Nucleus accumbens (tissue), 56 donors: ENCODE results near the gene RRN3.
A peak's percentile ranks its signal among the peaks of the same experiment; 100 is the strongest.
"Not testable (repeated sequence)": the region's sequence is repeated elsewhere in the genome, so short reads cannot be mapped to it uniquely, and the experiment has no call there.

Experiments used
- DNase-seq, 56 donors: peaks; one replicate each; lab custom pipeline; 2025; lab: John Stamatoyannopoulos, UW

Gene RRN3

DNA sequence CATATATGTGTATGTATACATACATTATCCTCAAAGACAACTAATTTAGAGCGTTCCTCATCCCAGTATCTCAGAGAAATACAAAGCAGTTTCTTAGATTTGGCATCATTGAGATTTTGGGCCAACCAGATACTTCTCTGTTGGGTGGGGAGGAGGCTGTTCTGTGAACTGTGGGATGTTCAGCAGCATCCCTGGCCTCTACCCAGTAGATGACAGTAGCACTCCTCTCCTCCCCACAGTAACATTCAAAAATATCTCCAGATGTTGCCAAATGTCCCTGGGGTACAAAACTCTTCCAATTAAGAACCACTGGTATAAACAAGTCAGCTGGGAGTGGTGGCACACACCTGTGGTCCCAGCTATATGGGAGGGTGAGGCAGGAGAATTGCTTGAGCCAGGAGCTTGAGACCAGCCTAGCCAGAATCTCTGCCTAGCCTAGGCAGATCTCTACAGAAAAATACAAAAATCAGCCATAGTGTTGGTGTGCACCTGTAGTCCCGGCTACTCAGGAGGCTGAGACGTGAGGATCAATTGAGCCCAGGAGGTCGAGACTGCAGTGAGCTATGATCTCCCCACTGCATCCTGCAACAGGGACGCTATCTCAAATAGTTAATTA is 6.4 kb upstream of the RRN3 start:
- not testable (repeated sequence) for DNase-seq

DNA sequence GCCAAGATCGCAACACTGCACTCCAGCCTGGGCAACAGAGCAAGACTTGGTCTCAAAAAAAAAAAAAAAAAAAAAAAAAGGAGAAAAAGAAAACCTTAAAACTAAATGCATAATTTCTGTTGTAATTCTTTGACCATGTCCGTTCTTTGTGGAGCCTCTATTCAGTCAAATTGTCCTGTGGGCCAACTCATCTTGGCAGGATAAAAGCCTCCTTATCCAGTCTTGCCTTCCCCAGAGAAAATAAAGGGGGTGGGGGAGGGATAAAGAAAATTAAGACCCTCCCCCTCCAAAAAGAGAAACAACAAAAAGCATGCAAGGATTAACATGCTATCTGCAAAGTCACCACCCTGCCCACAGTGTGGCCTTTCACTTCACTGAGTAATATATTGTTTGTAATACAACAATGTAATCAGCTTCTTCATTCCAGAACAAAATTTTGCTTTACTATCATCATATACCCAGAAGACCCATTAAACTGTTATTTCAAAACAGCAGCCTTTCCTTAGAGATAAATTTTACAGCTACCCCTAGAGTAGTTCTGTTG is 5.4 kb upstream of the RRN3 start:
- not testable (repeated sequence) for DNase-seq

DNA sequence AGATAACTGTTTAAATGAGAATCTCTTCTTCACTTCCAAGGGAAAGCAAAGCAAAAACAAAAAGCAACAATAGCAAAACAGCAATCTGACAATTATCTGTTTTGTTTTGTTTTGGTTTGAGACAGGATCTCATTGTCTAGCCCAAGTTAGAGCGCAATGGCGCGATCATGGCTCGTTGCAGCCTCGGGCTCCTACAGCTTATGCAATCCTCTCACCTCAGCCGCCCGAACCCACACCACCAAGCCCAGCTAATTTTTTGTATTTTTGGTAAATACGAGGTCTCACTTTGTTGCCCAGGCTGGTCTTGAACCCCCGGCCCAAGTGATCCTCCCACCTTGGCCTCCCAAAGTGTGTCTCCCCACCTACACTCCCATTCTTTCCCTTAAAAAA is 2.5 kb upstream of the RRN3 start:
- DNase-seq: not testable (repeated sequence)

DNA sequence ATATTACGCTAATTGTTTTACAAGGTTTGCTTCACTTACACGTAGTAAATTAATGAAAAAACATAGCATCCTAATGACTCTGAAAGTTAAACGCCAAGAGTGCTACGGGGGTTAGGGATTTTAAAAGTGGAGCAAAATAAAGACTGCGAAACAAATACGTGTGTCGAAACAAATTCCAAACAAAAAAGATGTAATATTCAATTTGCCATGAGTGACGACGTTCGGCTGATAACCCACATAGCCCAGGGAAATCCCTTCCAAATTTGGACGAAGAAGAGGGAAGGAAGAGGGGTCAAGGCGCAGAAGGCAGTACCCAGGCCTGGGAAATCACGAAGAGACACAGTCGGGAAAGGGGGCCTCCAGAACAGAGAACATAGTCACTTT is 509 bp downstream of the RRN3 start:
- not testable (repeated sequence) for DNase-seq

DNA sequence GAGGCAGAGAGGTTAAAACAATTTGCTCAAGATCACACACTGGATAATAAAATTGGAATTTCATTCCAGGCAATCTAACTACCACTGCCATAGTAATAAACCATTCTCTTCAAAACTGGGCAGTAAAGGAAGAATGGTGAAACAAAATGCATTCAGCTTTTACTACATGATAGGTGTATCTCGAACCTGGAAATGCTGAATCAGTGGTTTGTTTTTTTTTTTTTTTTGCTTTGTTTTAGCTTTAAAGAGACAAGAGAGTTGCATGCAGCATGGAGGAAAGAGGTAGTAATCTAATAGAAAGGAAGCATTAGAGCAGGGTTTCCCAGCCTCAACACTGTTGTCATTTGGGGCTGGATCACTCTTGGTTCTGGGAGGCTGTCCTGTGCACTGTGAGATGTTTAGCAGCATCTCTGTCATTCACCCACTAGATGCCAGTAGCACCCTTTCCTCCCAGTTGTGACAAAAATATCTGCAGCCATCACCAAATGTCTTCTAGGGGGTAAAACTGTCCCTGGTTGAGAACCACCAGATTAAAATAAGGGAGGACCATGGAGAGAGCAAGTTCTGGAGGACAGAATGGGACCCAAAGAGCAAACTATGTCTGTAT is 3.3 kb downstream of the RRN3 start:
- not testable (repeated sequence) for DNase-seq

DNA sequence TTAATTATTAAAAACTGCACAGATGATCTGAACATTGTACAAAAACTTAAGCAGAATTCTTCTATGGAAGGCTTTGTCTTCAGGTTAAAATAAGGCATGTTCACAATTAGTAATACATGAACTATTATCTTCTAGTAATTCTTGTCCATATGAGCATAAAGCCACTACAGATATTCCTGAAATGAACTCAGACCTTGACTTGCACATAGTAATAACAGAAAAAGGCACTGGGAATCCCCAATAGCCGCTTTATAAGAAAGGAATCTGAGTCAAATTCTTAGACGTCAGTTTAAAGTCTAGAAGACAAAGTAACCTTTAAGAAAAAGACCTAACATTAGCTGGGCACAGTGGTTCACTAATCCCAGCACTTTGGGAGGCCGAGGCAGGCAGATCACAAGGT is 11.3 kb downstream of the RRN3 start:
- not testable (repeated sequence) for DNase-seq

DNA sequence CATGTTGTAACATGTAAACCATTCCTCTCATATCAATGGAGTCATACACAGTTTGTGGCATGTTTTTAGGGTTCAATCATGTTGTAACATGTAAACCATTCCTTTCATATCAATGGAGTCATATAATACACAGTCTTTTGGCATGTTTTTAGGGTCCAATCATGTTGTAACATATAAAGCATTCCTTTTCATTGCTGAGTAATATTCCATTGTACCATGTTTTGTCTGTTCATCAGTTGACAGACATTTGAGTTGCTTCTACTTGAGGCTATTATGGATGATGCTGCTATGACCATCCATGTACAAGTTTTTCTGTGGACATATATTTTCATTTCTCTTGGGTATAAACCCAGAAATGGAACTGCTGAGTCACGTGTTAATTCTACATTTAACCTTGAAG is 13.2 kb downstream of the RRN3 start:
- not testable (repeated sequence) for DNase-seq

DNA sequence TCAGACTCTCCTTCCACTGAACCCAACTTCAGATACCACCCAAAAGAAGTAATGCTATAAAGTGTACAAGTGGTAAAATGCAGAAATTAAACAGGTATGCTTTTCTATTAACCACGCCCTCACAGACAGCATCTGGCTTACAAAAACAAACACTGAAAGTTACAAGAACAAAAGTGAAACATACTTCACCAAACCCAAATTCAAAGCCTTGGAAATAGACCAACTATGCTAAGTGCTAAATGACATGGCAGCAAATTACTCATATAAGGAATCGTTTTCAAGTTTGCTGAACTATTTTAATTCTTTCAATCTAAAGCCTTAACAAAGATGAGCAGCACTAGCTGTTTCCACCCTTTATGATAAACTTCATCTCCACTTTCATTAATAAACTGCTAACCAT is 17.9 kb downstream of the RRN3 start:
- DNase-seq: not testable (repeated sequence)

DNA sequence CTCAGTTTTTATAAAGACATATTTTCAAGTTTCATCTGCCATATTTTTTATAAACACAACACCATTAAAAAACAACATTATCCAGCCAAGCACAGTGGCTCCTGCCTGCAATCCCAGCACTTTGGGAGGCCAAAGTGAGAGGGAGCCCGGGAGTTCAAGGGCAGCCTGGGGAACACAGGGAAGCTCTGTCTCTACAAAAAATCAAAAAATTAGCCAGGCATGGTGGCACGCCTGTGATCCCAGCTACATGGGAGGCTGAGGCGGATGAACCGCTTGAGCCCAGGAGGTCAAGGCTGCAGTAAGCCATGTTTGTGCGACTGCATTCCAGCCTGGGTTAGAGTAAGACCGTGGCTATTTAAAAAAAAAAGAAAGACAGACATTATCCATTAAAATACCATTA is 21.0 kb downstream of the RRN3 start:
- DNase-seq: no peak

DNA sequence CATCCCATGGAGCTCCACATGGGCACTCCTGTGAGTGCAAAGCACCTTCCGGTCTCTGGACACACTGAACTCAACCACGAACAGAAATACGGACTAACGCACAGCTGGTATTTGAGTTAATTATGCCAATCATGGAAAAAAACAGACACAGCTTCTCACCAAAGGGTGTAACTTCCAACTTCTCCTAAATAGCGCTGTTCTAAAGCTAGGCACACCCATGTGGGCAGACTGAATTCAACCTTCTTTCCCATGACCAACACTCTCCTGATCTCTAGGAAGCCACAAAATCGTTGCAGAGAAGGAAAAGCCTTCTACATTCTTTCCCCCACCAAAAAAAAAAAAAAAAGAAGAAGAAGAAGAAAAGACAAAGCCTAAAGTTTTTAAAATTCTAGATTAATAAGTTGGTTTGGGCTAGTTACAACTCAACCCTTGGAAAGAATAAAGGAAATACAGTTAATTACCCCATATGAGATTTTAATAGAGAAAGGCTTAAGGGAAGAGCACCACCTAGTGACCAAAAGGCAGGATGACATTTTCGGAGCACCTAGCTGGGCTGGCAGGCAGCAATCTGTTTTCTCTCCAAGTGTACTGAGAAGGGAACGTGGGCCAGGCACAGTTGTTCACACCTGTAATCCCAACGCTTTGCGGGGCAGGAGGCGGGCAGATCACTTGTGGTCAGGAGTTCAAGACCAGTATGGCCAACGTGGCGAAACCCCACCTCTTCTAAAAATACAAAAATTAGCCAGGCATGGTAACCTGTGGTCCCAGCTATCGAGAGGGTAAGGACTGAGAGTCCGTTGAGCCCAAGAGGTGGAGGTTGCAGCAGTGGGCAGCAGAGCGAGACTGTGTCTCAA is 21.9 kb downstream of the RRN3 start:
- DNase-seq: peak in 1 of 56 donors; percentile 5

DNA sequence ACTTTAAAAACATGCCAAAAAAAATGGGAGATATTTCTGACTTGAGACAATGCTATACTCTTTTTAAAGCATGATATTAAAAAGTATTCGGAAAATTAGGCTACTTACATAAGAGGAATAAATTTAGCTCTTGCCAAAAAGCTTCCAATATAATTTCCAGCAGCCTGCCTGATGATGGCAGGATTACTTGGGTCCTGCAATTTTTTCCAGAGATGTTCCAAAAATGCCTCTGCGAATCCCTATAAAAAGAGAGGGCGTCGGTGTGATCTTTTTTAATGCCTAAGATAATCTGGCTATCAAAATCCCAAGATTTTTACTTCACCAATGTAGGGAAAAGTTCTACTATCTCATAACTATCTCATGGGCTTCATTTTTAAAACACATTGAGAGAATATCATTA is 23.1 kb downstream of the RRN3 start:
- DNase-seq: peak in 2 of 56 donors; percentile 4 to 7

DNA sequence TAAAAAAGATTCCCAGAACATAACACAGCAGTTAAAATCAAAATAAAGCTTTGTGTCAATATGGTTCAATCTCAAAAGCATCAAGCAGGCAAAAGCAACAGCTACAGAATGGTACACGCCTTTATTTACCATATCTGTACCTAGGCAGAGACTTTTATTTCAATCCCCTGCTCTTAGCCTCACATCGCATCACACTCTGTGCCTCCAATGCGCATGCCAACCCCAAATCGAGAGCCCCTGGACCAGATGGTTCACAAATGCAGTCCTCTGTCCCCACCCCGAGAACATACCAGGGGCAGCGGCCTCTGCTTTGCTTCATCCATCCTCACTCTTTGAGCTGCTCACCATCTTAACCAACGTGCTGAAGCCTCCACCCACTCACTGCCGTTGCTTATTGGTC is 27.4 kb downstream of the RRN3 start:
- not testable (repeated sequence) for DNase-seq

DNA sequence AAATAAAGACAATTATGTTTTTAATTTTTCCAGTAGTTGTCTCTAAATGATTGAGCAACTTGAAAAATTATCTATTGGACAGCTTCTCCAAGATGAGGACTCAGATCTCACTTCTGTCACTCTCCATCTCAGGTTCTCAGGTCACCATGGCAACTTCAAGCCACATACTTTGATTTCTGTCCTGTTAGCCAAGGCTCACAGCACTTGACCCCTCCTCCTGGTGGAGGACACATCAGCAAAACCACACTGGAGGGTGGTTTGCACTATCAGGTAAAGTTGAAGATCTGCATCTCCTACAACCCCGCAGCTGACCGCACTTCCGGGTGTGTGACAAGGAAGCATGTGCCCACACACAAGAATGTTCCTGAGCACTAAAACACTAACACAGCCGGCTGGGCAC is 28.1 kb downstream of the RRN3 start:
- not testable (repeated sequence) for DNase-seq

DNA sequence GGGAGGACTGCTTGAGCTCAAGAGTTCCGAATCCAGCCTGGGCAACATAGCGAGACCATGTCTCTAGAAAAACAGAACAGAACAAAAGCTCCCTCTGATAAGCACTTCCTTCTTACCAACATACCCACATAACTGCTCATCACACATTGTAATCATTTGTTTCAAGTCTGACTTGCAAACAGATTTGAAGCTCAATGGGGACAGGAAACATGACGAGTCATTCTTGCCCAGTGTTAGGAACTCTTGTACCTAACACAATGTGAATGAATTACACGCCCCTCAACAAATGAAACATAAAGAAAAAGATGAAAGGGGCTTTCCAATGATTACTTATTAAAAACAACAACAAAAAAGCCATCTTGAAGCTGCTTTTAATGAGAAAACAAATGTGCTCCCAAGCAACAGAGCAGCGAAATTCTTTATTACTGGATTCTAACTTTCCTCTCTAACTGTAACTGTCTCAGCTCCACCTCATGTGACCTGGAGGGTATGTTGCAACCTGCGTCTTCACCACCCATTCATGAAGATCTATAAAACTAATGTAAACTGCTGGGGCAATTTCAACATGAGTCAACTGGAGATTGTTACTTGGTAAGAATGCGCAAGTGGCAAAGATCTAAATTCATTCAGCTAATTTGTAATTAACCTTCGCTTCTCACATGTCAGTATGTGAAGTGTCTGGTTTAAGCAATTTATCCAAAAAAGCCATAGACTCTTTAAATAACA is 31.8 kb downstream of the RRN3 start:
- DNase-seq: not testable (repeated sequence)

DNA sequence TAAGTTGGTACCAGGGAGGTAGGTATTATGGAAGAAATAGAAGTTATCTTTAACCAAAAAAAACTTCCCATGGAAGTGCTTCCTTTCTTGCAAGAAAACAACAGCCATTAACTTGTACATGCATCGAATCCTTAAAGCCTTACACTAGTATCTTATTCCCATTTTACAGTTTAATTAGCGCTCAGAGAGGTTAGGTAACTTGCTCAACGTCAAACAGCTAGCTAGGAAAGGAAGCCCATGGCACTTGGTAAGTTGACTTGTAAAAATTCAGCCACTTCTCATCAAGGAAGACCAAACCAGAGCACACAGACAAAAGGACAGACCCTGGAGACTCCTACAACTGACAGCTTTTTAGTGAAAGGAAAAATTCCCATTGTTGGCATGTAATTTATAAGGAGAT is 34.7 kb downstream of the RRN3 start:
- DNase-seq: no peak

DNA sequence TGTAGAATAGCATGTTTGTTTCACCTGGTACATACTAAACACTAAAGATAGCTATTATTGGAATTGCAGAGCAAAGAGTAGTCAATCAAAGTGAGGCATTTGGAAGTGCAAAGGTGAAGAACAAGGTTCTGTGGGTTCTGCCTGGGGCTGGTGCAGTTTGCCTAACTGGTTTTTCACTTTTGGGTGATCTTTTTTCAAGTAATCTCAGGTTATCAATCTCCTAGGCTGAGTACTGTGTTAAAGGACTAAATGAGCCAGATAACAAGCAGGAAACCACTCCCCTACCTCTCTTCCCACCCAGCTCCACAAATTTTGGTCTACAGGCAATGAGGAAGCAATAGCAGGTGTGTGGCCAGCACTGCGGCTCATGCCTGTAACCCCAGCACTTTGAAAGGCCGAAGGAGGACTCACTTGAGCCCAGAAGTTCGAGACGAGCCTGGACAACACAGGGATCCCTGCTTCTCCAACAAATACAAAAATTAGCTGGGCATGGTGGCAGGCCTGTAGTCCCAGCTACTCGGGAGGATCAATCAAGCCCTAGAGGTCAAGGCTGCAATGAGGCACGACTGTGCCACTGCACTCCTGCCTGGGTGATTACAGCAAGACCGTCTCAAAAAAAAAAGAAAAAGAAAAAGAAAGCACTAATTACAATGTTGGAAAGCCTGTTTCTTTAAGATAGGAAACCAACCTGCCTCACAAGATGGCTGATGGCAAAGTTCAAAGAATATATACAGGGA is 36.2 kb downstream of the RRN3 start:
- no peak for DNase-seq

DNA sequence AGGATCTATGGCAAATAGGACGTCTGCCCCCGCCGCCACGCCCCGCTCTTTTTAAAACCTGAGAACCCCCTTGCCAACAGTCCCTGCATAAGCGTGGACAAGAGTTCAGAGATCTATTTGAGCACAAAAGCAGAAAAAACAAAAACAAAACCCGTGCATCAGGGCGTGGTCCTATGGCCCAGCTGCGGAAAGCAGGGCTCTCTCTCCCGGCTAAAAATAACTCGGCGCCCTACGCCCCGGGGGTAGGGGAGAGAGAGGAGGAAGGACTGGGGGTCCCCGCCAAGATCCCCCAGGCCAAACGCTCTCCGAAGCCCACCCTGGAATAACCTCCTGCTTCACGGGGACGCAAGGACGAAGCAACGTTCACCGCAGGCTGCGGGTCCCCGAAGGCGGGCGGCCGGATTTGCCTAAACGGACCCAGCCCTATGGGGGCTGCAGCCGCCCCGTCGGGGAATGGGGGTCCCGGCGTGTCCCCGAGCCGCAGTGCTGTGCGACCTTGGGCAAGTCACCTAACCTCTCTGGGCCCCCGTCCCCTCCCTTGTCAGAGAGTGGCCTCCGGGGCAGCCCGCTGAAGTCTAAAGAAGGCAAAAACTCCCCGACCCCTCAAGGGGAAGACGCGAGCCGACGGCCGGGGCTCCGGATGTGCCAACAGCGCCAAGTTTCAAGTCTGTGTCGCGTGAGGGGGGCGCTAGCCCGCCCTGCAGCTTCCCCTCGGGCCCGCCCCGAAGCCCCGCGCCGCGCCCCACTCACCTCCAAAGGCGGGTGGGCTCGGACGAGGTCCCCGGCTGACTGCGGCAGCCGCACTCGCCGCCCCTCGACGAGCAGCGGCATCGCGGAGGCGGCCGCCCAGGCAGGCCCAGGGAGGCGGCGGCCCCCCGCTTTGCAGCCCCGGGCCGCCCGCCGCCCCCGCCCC is 38.7 kb downstream of the RRN3 start:
- DNase-seq: peak in 11 of 56 donors; percentile 41 to 79 (median 61)

DNA sequence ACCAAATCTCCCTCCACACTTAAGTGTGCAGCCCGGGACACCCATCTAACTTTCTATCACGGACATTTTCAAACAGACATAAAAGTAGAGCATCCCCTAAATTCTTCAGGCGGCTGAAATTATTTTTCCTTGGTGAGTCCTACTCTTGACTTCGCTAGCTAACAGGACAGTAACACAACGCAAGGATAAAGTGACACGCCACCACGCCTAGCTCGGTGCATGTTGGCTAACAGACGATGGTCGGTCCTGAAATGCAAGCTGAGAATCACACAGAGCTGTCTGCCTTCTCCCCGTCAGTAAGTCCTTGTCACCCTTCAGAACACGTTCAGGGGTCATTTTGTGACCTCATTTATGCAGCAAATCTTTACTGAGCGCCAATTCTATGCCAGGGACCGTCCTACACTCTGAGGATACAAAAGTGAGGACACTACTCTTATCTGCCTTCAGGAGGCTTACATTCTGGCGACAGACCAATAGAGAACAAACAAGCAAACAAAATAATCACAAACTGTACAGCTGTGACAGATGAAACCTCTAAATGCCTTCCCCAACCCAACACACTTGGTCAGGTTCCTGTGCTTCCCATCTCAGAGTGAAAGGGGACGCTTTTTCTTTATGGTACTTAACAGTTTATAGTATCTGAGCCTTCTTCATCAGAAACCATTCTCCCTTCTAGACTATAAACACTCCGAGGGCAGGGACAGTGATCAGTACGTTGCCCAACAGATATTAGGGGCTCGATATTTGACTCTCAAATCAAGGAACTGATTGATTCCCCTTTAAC is 39.5 kb downstream of the RRN3 start:
- no peak for DNase-seq
